OCI-LY1 (cell line): ENCODE measurements around the gene FHOD3.

Source experiments
- H2AFZ ChIP-seq: fragments of 200-600 bp; sonication (generic), shearing (Covaris generic); 2 replicates; pipeline ENCODE4 v1.6.0; 2014; ENCODE audit warnings: antibody characterized with exemption, mild to moderate bottlenecking, low read length
- H3F3A ChIP-seq: fragments of 200-600 bp; sonication (generic), shearing (Covaris generic); 2 replicates; pipeline ENCODE4 v1.6.0; 2014; ENCODE audit warnings: mild to moderate bottlenecking, antibody characterized with exemption, low read length, moderate library complexity; ENCODE audit not compliant: insufficient read depth
- H3K27ac ChIP-seq: fragments of 200-600 bp; sonication (generic); 2 replicates; pipeline ENCODE4 v1.5.1; 2014; ENCODE audit warnings: low read length, mixed run types, mild to moderate bottlenecking, low read depth; ENCODE audit not compliant: poor library complexity, severe bottlenecking
- H3K27me3 ChIP-seq: fragments of 200-600 bp; sonication (generic); 2 replicates; pipeline ENCODE4 v1.6.0; 2014; ENCODE audit warnings: antibody characterized with exemption, mild to moderate bottlenecking, low read length, moderate library complexity; ENCODE audit not compliant: insufficient read depth
- H3K36me3 ChIP-seq: fragments of 200-600 bp; sonication (generic); 2 replicates; pipeline ENCODE4 v1.6.1; 2014; ENCODE audit warnings: mild to moderate bottlenecking, antibody characterized with exemption, low read length, moderate library complexity, mixed read lengths; ENCODE audit not compliant: insufficient read depth
- H3K4me1 ChIP-seq: fragments of 200-600 bp; sonication (generic); 2 replicates; pipeline ENCODE4 v1.5.1; 2014; ENCODE audit warnings: mild to moderate bottlenecking, low read length, moderate library complexity; ENCODE audit not compliant: insufficient read depth, severe bottlenecking
- H3K4me2 ChIP-seq: fragments of 200-600 bp; sonication (generic), shearing (Covaris generic); 2 replicates; pipeline ENCODE4 v1.6.1; 2014; ENCODE audit warnings: low read length
- H3K4me3 ChIP-seq: fragments of 200-600 bp; sonication (generic); 2 replicates; pipeline ENCODE4 v1.5.1; 2014; ENCODE audit warnings: low read length, low read depth, mild to moderate bottlenecking, mixed read lengths; ENCODE audit not compliant: poor library complexity, severe bottlenecking
- H3K79me2 ChIP-seq: fragments of 200-600 bp; shearing (Covaris generic); 2 replicates; pipeline ENCODE4 v1.6.1; 2016; ENCODE audit warnings: mixed run types, low read length, mixed read lengths; ENCODE audit not compliant: insufficient read depth
- H3K9ac ChIP-seq: fragments of 200-600 bp; sonication (generic), shearing (Covaris generic); 2 replicates; pipeline ENCODE4 v1.6.1; 2014; ENCODE audit warnings: mild to moderate bottlenecking, low read length, mixed read lengths
- H3K9me2 ChIP-seq: fragments of 200-600 bp; sonication (generic), shearing (Covaris generic); 2 replicates; pipeline ENCODE4 v1.6.1; 2014; ENCODE audit warnings: low read depth, mild to moderate bottlenecking, low read length, mixed read lengths
- H3K9me3 ChIP-seq: fragments of 200-600 bp; shearing (Covaris generic); 2 replicates; pipeline ENCODE4 v1.6.1; 2014; ENCODE audit warnings: low read length, mixed read lengths
- H4K20me1 ChIP-seq: fragments of 200-600 bp; sonication (generic), shearing (Covaris generic); 2 replicates; pipeline ENCODE4 v1.6.0; 2016; ENCODE audit warnings: mild to moderate bottlenecking, low read length; ENCODE audit not compliant: insufficient read depth
- CTCF ChIP-seq: fragments of 200-600 bp; sonication (generic), shearing (Covaris generic); IDR thresholded peaks from 2 replicates; pipeline ENCODE4 v1.5.1; 2017; ENCODE audit warnings: mild to moderate bottlenecking, antibody characterized with exemption, low read length, moderate library complexity, mixed read lengths
- EZH2 ChIP-seq: fragments of 200-600 bp; sonication (generic), shearing (Covaris generic); IDR thresholded peaks from 2 replicates; pipeline ENCODE4 v1.8.0; 2017; ENCODE audit warnings: borderline replicate concordance, mixed run types, mild to moderate bottlenecking, antibody characterized with exemption, low read length, moderate library complexity, mixed read lengths

Gene FHOD3

DNA sequence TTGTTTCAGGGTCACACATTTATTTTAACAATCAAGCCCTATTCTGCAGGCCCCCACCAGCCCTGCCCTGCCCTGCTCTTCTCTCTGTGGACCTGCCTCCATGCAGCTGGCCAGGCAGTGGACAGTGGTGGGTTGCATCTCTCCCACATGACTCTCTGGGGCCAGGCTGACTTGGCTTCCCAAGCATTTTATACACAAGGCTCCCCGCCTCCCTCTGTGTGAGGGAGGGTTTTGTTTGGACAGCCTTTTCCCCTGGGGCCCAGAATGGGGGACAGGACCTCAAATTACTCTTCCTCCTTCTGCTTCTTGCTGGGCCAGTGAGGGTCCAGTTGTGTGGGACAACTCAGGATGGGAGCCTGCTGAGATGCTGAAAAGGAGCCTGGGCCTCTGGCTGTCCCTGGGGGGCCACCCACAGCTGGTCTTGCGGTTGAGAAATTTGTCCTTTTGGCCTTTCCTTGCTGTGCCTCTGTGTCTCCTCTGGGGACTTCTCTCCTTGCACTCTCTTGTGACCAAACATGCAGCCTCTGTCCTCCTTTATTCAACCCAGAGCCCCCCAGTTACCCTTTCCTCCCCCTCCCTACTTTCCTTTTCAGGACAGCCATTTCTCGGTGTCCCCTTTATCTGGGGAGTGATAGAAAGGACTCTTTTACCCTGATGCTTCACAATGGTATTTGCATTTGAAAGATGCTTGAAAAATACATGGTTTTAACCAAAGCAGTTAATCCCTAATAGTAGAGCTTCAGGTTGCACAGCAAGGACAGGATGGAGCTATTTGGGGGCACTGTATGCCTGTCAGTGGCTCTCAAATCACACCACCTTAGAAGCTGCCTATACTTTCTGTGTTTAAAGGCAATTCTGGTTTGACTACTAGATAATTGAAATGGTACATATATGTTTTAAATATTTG is 151.1 kb downstream of the FHOD3 start:
- Histone ChIP-seq H3K27ac (no peak overlapping the region), H3K27me3 (no peaks in the 10 kb centered on the region), H3K4me2 (no peak overlapping the region), H3K9ac (no peak overlapping the region), H3K9me2 (no peaks in the 10 kb centered on the region), H4K20me1 (no peaks in the 10 kb centered on the region), H3K4me3 (no peak overlapping the region), H3K4me1 (no peaks in the 10 kb centered on the region), H2AFZ (no peak overlapping the region), H3K36me3 (no peaks in the 10 kb centered on the region), H3F3A (no peaks in the 10 kb centered on the region), H3K79me2 (no peaks in the 10 kb centered on the region), H3K9me3 (no peaks in the 10 kb centered on the region)
- TF ChIP-seq EZH2 (no peak), CTCF (no peak)

GRCh38 chr18:36449451-36449850 is 151.9 kb downstream of the FHOD3 start:
- no peaks in the 10 kb centered on the region for H3F3A ChIP-seq
- no peak overlapping the region for H3K9ac ChIP-seq
- H3K4me3 ChIP-seq: no peak overlapping the region
- no peak overlapping the region for H3K4me2 ChIP-seq
- TF ChIP-seq EZH2 (no peak), CTCF (no peak)
- H3K79me2 ChIP-seq: no peaks in the 10 kb centered on the region
- no peaks in the 10 kb centered on the region for H3K9me3 ChIP-seq
- H3K9me2 ChIP-seq: no peaks in the 10 kb centered on the region
- no peaks in the 10 kb centered on the region for H4K20me1 ChIP-seq
- no peak overlapping the region for H3K27ac ChIP-seq
- H3K4me1 ChIP-seq: no peaks in the 10 kb centered on the region
- H3K36me3 ChIP-seq: no peaks in the 10 kb centered on the region
- H3K27me3 ChIP-seq: no peaks in the 10 kb centered on the region
- no peak overlapping the region for H2AFZ ChIP-seq

GRCh38 chr18:36450264-36450663 is 152.8 kb downstream of the FHOD3 start:
- Histone ChIP-seq H3K79me2 (no peaks in the 10 kb centered on the region), H3K9me3 (no peaks in the 10 kb centered on the region), H3K9me2 (no peaks in the 10 kb centered on the region), H2AFZ (no peak overlapping the region), H3K4me2 (no peak overlapping the region), H3K4me3 (no peak overlapping the region), H3F3A (no peaks in the 10 kb centered on the region), H4K20me1 (no peaks in the 10 kb centered on the region), H3K27ac (no peak overlapping the region), H3K4me1 (no peaks in the 10 kb centered on the region), H3K9ac (no peak overlapping the region), H3K36me3 (no peaks in the 10 kb centered on the region), H3K27me3 (no peaks in the 10 kb centered on the region)
- TF ChIP-seq CTCF: no peak
- TF ChIP-seq EZH2: no peak
